Naive B cell (primary cell): ENCODE data around the gene ZMYND15. TPM values are rescaled to one million over a fixed set of nuclear protein-coding genes. Genes with fewer than 3 reads are reported as not detected.

Source experiments
- ATAC-seq, 2 donors: fragments of 150-1000 bp; cut with Tn5 transposase; 2 replicates each; pipeline ENCODE4 v1.10.0; 2021; ENCODE audit warnings: low read depth in 2 of 2, mild to moderate bottlenecking in 2 of 2, moderate library complexity in 2 of 2
- DNase-seq: peaks from one replicate; pipeline ENCODE4 v3.0.0; 2022
- H3K27ac Mint-ChIP-seq, 6 donors: one replicate each; pipeline ENCODE4 v1.8.0; 2020 to 2022; ENCODE audit warnings: mild to moderate bottlenecking in 6 of 6, mixed read lengths in 6 of 6, moderate library complexity in 5 of 6, inconsistent platforms in 2 of 6
- H3K27me3 Mint-ChIP-seq, 3 donors: one replicate each; pipeline ENCODE4 v1.8.0; 2021 to 2022; ENCODE audit warnings: mixed read lengths in 3 of 3, mild to moderate bottlenecking in 1 of 3
- H3K36me3 Mint-ChIP-seq, 2 donors: one replicate each; pipeline ENCODE4 v1.8.0; 2020 to 2022; ENCODE audit warnings: mixed read lengths in 2 of 2, inconsistent platforms in 1 of 2, mild to moderate bottlenecking in 1 of 2
- H3K4me1 Mint-ChIP-seq, 3 donors: one replicate each; pipeline ENCODE4 v1.8.0; 2020 to 2022; ENCODE audit warnings: mixed read lengths in 3 of 3, inconsistent platforms in 1 of 3, mild to moderate bottlenecking in 1 of 3, moderate library complexity in 1 of 3
- H3K4me3 Mint-ChIP-seq, 8 donors: one replicate each; pipeline ENCODE4 v1.8.0; 2020 to 2022; ENCODE audit warnings: mild to moderate bottlenecking in 8 of 8, mixed read lengths in 8 of 8, moderate library complexity in 8 of 8, inconsistent platforms in 2 of 8
- H3K9me3 Mint-ChIP-seq, 7 donors: one replicate each; pipeline ENCODE4 v1.8.0; 2020 to 2022; ENCODE audit warnings: mixed read lengths in 7 of 7, mild to moderate bottlenecking in 5 of 7, inconsistent platforms in 2 of 7, moderate library complexity in 1 of 7
- polyA plus RNA-seq, 6 donors: library from polyadenylated mRNA; unstranded; fragments of 300-500 nt; fragmentation: Illumina TruSeq; gene quantifications; one replicate each; pipeline ENCODE4 v1.2.3, GENCODE V29; 2021; ENCODE audit warnings: low read depth in 6 of 6

Gene ZMYND15
- polyA plus RNA-seq, 6 donors from 2014 or later: 0.40 TPM; not detected in 5

- DNase-seq (no peak), ATAC-seq (no peak)
- Mint-ChIP-seq H3K4me1 (peaks cover 24 to 33% (median 28%) of the 10 kb centered on the region in 3 donors), H3K27ac (peak overlapping the region in 4 of 6 donors; percentile 26 to 88 (median 53)), H3K9me3 (no peaks in the 10 kb centered on the region), H3K4me3 (peak overlapping the region in 6 of 8 donors; percentile 9 to 81 (median 66)), H3K36me3 (no peaks in the 10 kb centered on the region), H3K27me3 (peaks cover 14 to 53% (median 42%) of the 10 kb centered on the region in 3 donors)
These were observed 1.9 kb downstream of the ZMYND15 start for GRCh38 chr17:4741544-4741943.

DNA sequence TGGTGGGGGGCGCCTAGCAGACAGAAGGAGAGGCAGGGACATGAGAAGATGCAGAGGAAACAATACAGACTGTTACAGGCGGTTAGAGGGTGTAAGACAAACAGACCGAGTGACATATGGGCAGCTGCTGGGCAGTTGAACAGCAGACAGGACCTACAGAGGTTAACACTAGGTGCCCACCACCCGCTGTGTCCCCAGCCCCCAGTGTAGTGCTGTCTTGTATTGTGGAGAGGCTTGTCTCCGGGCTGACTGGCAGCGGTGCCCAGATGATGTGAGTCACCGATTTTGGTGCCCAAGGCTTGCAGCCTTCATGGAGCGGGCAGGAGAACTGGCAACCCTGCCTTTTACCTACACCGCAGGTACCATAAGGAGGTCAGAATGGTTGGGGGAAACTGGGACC is 2.5 kb downstream of the ZMYND15 start:
- no peak for ATAC-seq
- Mint-ChIP-seq H3K4me1 (peaks cover 24 to 33% (median 28%) of the 10 kb centered on the region in 3 donors), H3K4me3 (peak overlapping the region in 1 of 8 donors; percentile 70), H3K36me3 (no peaks in the 10 kb centered on the region), H3K27me3 (peaks cover 16 to 56% (median 46%) of the 10 kb centered on the region in 3 donors), H3K27ac (peak overlapping the region in 2 of 6 donors; percentile 30 to 56), H3K9me3 (no peaks in the 10 kb centered on the region)
- DNase-seq: no peak

- peak overlapping the region in 2 of 6 donors; percentile 30 to 52 for H3K27ac Mint-ChIP-seq
- no peaks in the 10 kb centered on the region for H3K36me3 Mint-ChIP-seq
- no peaks in the 10 kb centered on the region for H3K9me3 Mint-ChIP-seq
- peaks cover 25 to 35% (median 29%) of the 10 kb centered on the region in 3 donors for H3K4me1 Mint-ChIP-seq
- peak overlapping the region in 2 of 8 donors; percentile 36 to 52 for H3K4me3 Mint-ChIP-seq
- ATAC-seq: no peak
- H3K27me3 Mint-ChIP-seq: peaks cover 17 to 57% (median 46%) of the 10 kb centered on the region in 3 donors
- no peak for DNase-seq
These were observed 3.0 kb downstream of the ZMYND15 start for GRCh38 chr17:4742629-4743028.

- peaks cover 23 to 62% (median 49%) of the 10 kb centered on the region in 3 donors for H3K27me3 Mint-ChIP-seq
- ATAC-seq: no peak
- H3K4me3 Mint-ChIP-seq: peak overlapping the region in 1 of 8 donors; percentile 36
- no peaks in the 10 kb centered on the region for H3K36me3 Mint-ChIP-seq
- peaks cover 29 to 38% (median 32%) of the 10 kb centered on the region in 3 donors for H3K4me1 Mint-ChIP-seq
- H3K9me3 Mint-ChIP-seq: no peaks in the 10 kb centered on the region
- DNase-seq: no peak
- H3K27ac Mint-ChIP-seq: no peak overlapping the region
These were observed 3.6 kb downstream of the ZMYND15 start for GRCh38 chr17:4743216-4743615.

DNA sequence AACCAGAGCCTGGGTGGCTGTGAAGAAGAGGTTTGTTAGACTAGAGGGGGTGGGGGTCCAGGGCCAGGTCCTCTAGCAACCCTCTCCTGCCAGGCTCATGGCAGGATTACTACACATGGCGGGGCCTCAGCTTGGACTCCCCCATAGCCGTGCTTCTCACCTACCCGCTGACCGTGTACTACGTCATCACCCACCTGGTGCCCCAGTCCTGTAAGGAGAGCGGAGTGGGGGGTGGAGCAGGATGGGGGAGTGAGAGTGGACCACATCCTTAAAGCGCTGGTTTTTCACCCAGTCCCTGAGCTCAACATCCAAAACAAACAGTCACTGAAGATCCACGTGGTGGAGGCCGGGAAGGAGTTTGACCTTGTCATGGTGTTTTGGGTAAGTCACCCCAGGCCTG is 4.3 kb downstream of the ZMYND15 start:
- H3K4me1 Mint-ChIP-seq: peaks cover 26 to 37% (median 30%) of the 10 kb centered on the region in 3 donors
- H3K27ac Mint-ChIP-seq: no peak overlapping the region
- no peak for DNase-seq
- H3K4me3 Mint-ChIP-seq: no peak overlapping the region
- no peaks in the 10 kb centered on the region for H3K36me3 Mint-ChIP-seq
- no peaks in the 10 kb centered on the region for H3K9me3 Mint-ChIP-seq
- H3K27me3 Mint-ChIP-seq: peaks cover 23 to 69% (median 55%) of the 10 kb centered on the region in 3 donors
- no peak for ATAC-seq

- Mint-ChIP-seq H3K27ac (peak overlapping the region in 2 of 6 donors; percentile 44 to 93), H3K27me3 (peaks cover 27 to 76% (median 61%) of the 10 kb centered on the region in 3 donors), H3K4me3 (peak overlapping the region in 1 of 8 donors; percentile 56), H3K4me1 (peaks cover 23 to 29% (median 24%) of the 10 kb centered on the region in 3 donors), H3K36me3 (no peaks in the 10 kb centered on the region), H3K9me3 (no peaks in the 10 kb centered on the region)
- DNase-seq: no peak
- ATAC-seq: no peak
These were observed 5.7 kb downstream of the ZMYND15 start for GRCh38 chr17:4744999-4745969.

DNA sequence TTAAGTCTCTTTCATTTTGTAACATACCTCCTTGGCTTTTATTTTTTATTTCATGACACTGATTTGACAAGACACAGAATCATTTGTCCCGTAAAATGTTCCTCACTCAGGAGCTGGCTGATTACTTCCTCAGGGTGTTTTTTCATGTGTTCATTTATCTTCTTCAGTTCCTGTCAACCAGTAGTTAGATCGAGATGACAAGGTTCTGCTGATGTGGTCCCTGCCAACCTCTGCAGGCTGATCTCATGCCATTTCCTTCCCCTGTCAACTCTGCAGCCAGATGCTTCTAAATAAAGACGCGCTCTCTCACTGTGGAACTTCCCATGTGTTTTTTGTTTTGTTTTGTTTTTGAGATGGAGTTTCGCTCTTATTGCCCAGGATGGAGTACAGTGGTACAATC is 8.2 kb downstream of the ZMYND15 start:
- ATAC-seq (peak; percentile 95 to 96), DNase-seq (no peak)
- no peaks in the 10 kb centered on the region for H3K9me3 Mint-ChIP-seq
- no peaks in the 10 kb centered on the region for H3K36me3 Mint-ChIP-seq
- peaks cover 19 to 25% (median 19%) of the 10 kb centered on the region in 3 donors for H3K4me1 Mint-ChIP-seq
- peak overlapping the region in 3 of 6 donors; percentile 27 to 90 (median 63) for H3K27ac Mint-ChIP-seq
- H3K27me3 Mint-ChIP-seq: peaks cover 29 to 82% (median 48%) of the 10 kb centered on the region in 3 donors
- H3K4me3 Mint-ChIP-seq: peak overlapping the region; percentile 2 to 79 (median 38)

DNA sequence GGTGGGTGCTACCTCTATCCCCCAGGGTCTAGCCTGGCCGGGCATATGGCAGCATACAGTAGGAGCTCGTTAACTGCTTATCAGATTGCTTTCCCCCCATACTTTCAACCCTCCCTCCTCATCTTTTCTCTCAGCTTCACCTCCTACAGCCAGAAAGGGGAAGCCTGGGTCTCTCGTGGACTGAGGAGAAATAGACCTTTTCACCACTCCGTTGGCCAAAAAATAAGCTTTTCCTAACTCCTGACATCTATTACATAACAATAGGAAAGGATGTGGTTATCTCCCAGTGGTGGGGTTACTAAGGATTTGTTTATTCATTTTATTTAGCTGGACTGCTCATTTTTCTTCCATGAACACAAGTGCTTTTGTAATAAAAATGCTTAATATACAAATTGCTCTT is 9.1 kb downstream of the ZMYND15 start:
- H3K9me3 Mint-ChIP-seq: no peaks in the 10 kb centered on the region
- ATAC-seq: no peak
- H3K27me3 Mint-ChIP-seq: peaks cover 30 to 78% (median 45%) of the 10 kb centered on the region in 3 donors
- no peak overlapping the region for H3K27ac Mint-ChIP-seq
- no peaks in the 10 kb centered on the region for H3K36me3 Mint-ChIP-seq
- H3K4me1 Mint-ChIP-seq: peaks cover 19 to 20% (median 19%) of the 10 kb centered on the region in 3 donors
- H3K4me3 Mint-ChIP-seq: peak overlapping the region in 3 of 8 donors; percentile 21 to 58 (median 39)
- DNase-seq: no peak

DNA sequence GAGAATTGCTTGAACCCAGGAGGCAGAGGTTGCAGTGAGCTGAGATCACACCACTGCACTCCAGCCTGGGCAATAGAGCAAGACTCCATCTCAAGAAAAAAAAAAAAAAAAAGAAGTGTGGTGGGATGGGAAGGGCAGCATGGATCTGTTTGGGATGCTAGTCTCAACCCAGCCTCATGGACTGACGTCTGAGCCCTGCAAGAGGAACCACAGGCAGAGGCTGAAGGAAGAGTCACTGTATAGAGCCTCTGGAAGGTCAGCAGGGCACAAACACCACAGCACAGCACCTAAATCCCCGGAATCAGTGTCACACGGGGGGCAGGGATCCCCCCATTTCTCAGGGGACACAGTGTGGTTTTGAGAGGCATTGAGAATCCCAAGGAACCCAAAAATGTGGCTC is 11.0 kb downstream of the ZMYND15 start:
- ATAC-seq (no peak), DNase-seq (no peak)
- Mint-ChIP-seq H3K4me3 (no peak overlapping the region), H3K27me3 (peaks cover 30 to 73% (median 47%) of the 10 kb centered on the region in 3 donors), H3K4me1 (peaks cover 11 to 14% (median 14%) of the 10 kb centered on the region in 3 donors), H3K9me3 (no peaks in the 10 kb centered on the region), H3K36me3 (no peaks in the 10 kb centered on the region), H3K27ac (no peak overlapping the region)

- H3K4me3 Mint-ChIP-seq: no peak overlapping the region
- ATAC-seq (no peak), DNase-seq (no peak)
- H3K27ac Mint-ChIP-seq: no peak overlapping the region
- H3K36me3 Mint-ChIP-seq: no peaks in the 10 kb centered on the region
- H3K9me3 Mint-ChIP-seq: no peaks in the 10 kb centered on the region
- peaks cover 20 to 60% (median 38%) of the 10 kb centered on the region in 3 donors for H3K27me3 Mint-ChIP-seq
- H3K4me1 Mint-ChIP-seq: peaks cover 11 to 14% (median 12%) of the 10 kb centered on the region in 3 donors
These were observed 12.3 kb downstream of the ZMYND15 start for GRCh38 chr17:4751932-4752331.

GRCh38 chr17:4753392-4753791 is 13.8 kb downstream of the ZMYND15 start:
- Mint-ChIP-seq H3K27me3 (peaks cover 22 to 57% (median 33%) of the 10 kb centered on the region in 3 donors), H3K4me1 (peaks cover 3 to 4% (median 3%) of the 10 kb centered on the region in 3 donors), H3K4me3 (no peak overlapping the region), H3K27ac (no peak overlapping the region), H3K9me3 (no peaks in the 10 kb centered on the region), H3K36me3 (no peaks in the 10 kb centered on the region)
- ATAC-seq: no peak
- no peak for DNase-seq

GRCh38 chr17:4759776-4760236 is 20.2 kb downstream of the ZMYND15 start:
- Mint-ChIP-seq H3K27me3 (peaks cover 8 to 24% (median 13%) of the 10 kb centered on the region in 3 donors), H3K4me3 (no peak overlapping the region), H3K4me1 (peaks cover 4 to 7% (median 6%) of the 10 kb centered on the region in 3 donors), H3K36me3 (no peaks in the 10 kb centered on the region), H3K9me3 (no peaks in the 10 kb centered on the region), H3K27ac (no peak overlapping the region)
- no peak for ATAC-seq
- DNase-seq: no peak

- peaks cover 7 to 18% (median 8%) of the 10 kb centered on the region in 3 donors for H3K27me3 Mint-ChIP-seq
- peaks cover 4 to 7% (median 6%) of the 10 kb centered on the region in 3 donors for H3K4me1 Mint-ChIP-seq
- DNase-seq: no peak
- H3K27ac Mint-ChIP-seq: no peak overlapping the region
- H3K9me3 Mint-ChIP-seq: no peaks in the 10 kb centered on the region
- ATAC-seq: peak in 1 of 2 donors; percentile 28
- H3K4me3 Mint-ChIP-seq: no peak overlapping the region
- H3K36me3 Mint-ChIP-seq: no peaks in the 10 kb centered on the region
These were observed 25.0 kb downstream of the ZMYND15 start for GRCh38 chr17:4764595-4764994.
